Thyroid gland (tissue), 4 donors: ENCODE measurements around the gene PIGS.

ENCODE experiments used
- CTCF ChIP-seq, 6 experiments: fragments of 200-600 bp in 3 of 6; fragments of 450-650 bp in 3 of 6; sonication (generic) in 3 of 6; IDR thresholded peaks; one replicate each; pipeline ENCODE4 v1.5.1; 2016 to 2019; ENCODE audit warnings: antibody characterized with exemption in 6 of 6, mild to moderate bottlenecking in 2 of 6, inconsistent platforms in 1 of 6, moderate library complexity in 1 of 6
- POLR2A ChIP-seq, 2 donors: fragments of 450-650 bp; IDR thresholded peaks; one replicate each; pipeline ENCODE4 v1.6.1; 2017; ENCODE audit warnings: antibody characterized with exemption in 2 of 2, mild to moderate bottlenecking in 2 of 2, moderate library complexity in 1 of 2

GRCh38 chr17:28598389-28598788, 27.1 kb upstream of the PIGS start:
- no peak for TF ChIP-seq POLR2A (IDR thresholded peaks at IDR 0.05)
- no peak for TF ChIP-seq CTCF (IDR thresholded peaks at IDR 0.05)
